Smooth muscle cell (in vitro differentiated cells): ENCODE data around the gene GRM7. TPM values are rescaled to one million over a fixed set of nuclear protein-coding genes. Genes with fewer than 3 reads are reported as not detected.
A peak's percentile ranks its signal among the peaks of the same experiment; 100 is the strongest.

ENCODE experiments used
- DNase-seq: peaks from one replicate; lab custom pipeline; 2025; ENCODE audit not compliant: unreplicated experiment; lab: John Stamatoyannopoulos, UW
- H2AFZ ChIP-seq: fragments of 200-600 bp; sonication (generic); 2 replicates; pipeline ENCODE4 v1.6.0; 2016; ENCODE audit warnings: antibody characterized with exemption, low read depth, mild to moderate bottlenecking
- H3F3A ChIP-seq: fragments of 200-600 bp; sonication (generic); 2 replicates; pipeline ENCODE4 v1.6.0; 2017; ENCODE audit warnings: antibody characterized with exemption, low read depth
- H3K27ac ChIP-seq: fragments of 200-600 bp; sonication (generic); 2 replicates; pipeline ENCODE4 v1.5.1; 2016; ENCODE audit warnings: low read depth, mild to moderate bottlenecking
- H3K27me3 ChIP-seq: fragments of 200-600 bp; sonication (generic); 2 replicates; pipeline ENCODE4 v1.6.1; 2016; ENCODE audit warnings: low read depth, mild to moderate bottlenecking
- H3K36me3 ChIP-seq: fragments of 200-600 bp; sonication (generic); 2 replicates; pipeline ENCODE4 v1.5.1; 2016; ENCODE audit warnings: low read depth
- H3K4me1 ChIP-seq: fragments of 200-600 bp; sonication (generic); 2 replicates; pipeline ENCODE4 v1.5.1; 2016; ENCODE audit warnings: low read depth
- H3K4me2 ChIP-seq: fragments of 200-600 bp; sonication (generic); 2 replicates; pipeline ENCODE4 v1.6.0; 2016; ENCODE audit warnings: mild to moderate bottlenecking
- H3K4me3 ChIP-seq: fragments of 200-600 bp; sonication (generic); 2 replicates; pipeline ENCODE4 v1.5.1; 2016; ENCODE audit warnings: mild to moderate bottlenecking
- H3K79me2 ChIP-seq: fragments of 200-600 bp; sonication (generic); 2 replicates; pipeline ENCODE4 v1.6.0; 2016; ENCODE audit warnings: low read depth, mild to moderate bottlenecking
- H3K9ac ChIP-seq: fragments of 200-600 bp; sonication (generic); 2 replicates; pipeline ENCODE4 v1.6.0; 2016; ENCODE audit warnings: low read depth
- H3K9me3 ChIP-seq: fragments of 200-600 bp; sonication (generic); replicated peaks from 2 replicates; pipeline ENCODE4 v1.5.1; 2016; ENCODE audit warnings: low read depth
- H4K20me1 ChIP-seq: fragments of 200-600 bp; sonication (generic); 2 replicates; pipeline ENCODE4 v1.6.0; 2016; ENCODE audit warnings: low read depth
- WGBS: methylation state at CpG from one replicate; pipeline ENCODE4 v1.1.7; 2016; ENCODE audit warnings: low lambda C conversion rate; 5-methylcytosine and 5-hydroxymethylcytosine counted together
- polyA plus RNA-seq: library from polyadenylated mRNA; unstranded; fragments of >200 nt; fragmentation: Nextera tagmentation; extraction: Ambion mirVana; gene quantifications from 2 replicates; pipeline ENCODE4 v1.2.1, GENCODE V29; 2016
- total RNA-seq: library from RNA; depleted of rRNA; stranded (reverse); fragments of >200 nt; gene quantifications from 2 replicates; pipeline ENCODE4 v1.2.3, GENCODE V29; 2014
- TF ChIP-seq, protein P1 (sequence below): fragments of 200-600 bp; sonication (generic); IDR thresholded peaks from 2 replicates; pipeline ENCODE4 v1.5.1; 2017; ENCODE audit warnings: borderline replicate concordance, mild to moderate bottlenecking, antibody characterized with exemption; ENCODE audit not compliant: insufficient read depth, poor library complexity, severe bottlenecking

GRM7 gene
- total and polyA plus RNA-seq, 2 experiments from 2014 or later = not detected

DNA sequence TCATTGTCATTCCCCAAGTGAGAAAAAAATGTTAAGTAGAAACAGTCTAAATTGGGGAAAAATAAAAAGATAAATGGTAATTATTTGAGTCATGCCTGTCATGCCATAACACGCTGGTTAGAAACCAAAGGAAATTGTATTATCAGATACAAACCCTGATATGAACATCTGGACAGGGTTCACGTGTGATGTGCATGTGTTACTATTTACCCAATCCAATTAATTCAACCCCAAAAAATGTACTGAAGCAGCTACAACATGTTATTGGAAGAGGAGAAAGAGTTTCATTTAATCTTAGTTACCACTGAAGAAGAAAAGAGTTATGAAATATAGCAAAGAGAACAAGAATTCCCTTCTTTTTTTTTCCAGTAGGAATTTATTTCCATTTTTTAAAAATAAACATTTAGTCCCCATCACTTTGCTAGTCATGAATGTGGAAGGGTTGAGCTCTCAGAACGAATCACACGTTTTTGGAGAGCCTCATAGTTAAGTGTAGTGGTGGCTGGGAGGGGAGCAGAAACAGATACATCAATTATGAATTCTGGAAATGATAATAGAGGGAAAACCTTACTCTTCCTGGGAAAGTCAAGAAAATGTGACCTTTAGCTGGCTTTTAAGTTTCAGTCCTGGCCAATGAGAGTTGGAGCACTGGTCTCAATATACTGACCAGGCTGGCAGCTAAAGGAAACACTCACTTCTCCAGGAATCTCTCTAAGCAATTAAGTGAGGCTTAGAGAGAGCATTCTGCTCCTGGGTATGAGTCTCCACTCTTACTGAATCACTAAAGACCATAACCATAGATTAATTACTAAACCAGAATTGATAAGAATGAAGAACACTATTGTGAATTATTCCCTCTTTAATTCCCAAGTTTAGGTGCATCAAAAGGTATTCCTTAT lies 796.5 kb downstream of the GRM7 start:
- WGBS = 73% methylated on average over 4 of the region's 4 CpGs
- no peak for DNase-seq
- TF ChIP-seq, protein P1, sequence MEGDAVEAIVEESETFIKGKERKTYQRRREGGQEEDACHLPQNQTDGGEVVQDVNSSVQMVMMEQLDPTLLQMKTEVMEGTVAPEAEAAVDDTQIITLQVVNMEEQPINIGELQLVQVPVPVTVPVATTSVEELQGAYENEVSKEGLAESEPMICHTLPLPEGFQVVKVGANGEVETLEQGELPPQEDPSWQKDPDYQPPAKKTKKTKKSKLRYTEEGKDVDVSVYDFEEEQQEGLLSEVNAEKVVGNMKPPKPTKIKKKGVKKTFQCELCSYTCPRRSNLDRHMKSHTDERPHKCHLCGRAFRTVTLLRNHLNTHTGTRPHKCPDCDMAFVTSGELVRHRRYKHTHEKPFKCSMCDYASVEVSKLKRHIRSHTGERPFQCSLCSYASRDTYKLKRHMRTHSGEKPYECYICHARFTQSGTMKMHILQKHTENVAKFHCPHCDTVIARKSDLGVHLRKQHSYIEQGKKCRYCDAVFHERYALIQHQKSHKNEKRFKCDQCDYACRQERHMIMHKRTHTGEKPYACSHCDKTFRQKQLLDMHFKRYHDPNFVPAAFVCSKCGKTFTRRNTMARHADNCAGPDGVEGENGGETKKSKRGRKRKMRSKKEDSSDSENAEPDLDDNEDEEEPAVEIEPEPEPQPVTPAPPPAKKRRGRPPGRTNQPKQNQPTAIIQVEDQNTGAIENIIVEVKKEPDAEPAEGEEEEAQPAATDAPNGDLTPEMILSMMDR = no peak
- Histone ChIP-seq H3K79me2 (no peaks in the 10 kb centered on the region), H3K36me3 (no peaks in the 10 kb centered on the region), H3K27ac (no peak overlapping the region), H2AFZ (no peak overlapping the region), H3K9ac (no peak overlapping the region), H4K20me1 (no peaks in the 10 kb centered on the region), H3K4me1 (no peaks in the 10 kb centered on the region), H3K9me3 (no peaks in the 10 kb centered on the region), H3K4me3 (no peak overlapping the region), H3K27me3 (no peaks in the 10 kb centered on the region), H3K4me2 (peak overlapping the region; percentile 25), H3F3A (no peaks in the 10 kb centered on the region)

DNA sequence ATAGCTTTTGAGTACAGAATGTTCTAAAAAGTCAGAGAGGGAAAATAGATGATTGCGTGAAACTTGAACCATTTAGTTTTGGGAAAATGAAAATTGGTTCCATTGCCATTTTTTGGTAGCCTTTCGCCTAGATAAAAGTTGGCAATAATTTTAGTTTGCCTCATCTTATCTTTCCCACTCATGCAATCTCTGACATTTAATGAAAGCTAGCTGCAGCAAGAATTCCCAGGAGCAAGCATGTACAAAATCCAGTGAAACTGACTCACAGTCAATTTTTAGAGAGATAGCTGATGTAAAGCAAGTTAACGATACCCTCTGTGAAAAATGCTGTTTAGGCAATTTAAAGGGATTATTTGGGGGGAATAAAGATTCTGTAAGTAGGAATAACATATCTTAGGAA lies 797.4 kb downstream of the GRM7 start:
- TF ChIP-seq, protein P1 = no peak
- no peak overlapping the region for H3K27ac ChIP-seq
- DNase-seq = no peak
- H3K4me1 ChIP-seq = no peaks in the 10 kb centered on the region
- H4K20me1 ChIP-seq = no peaks in the 10 kb centered on the region
- no peaks in the 10 kb centered on the region for H3K9me3 ChIP-seq
- no peaks in the 10 kb centered on the region for H3K36me3 ChIP-seq
- H3K4me2 ChIP-seq = no peak overlapping the region
- H3F3A ChIP-seq = no peaks in the 10 kb centered on the region
- no peaks in the 10 kb centered on the region for H3K79me2 ChIP-seq
- H3K9ac ChIP-seq = no peak overlapping the region
- H3K4me3 ChIP-seq = no peak overlapping the region
- H3K27me3 ChIP-seq = no peaks in the 10 kb centered on the region
- H2AFZ ChIP-seq = no peak overlapping the region
- 61% methylated on average over 3 of the region's 3 CpGs for WGBS

DNA sequence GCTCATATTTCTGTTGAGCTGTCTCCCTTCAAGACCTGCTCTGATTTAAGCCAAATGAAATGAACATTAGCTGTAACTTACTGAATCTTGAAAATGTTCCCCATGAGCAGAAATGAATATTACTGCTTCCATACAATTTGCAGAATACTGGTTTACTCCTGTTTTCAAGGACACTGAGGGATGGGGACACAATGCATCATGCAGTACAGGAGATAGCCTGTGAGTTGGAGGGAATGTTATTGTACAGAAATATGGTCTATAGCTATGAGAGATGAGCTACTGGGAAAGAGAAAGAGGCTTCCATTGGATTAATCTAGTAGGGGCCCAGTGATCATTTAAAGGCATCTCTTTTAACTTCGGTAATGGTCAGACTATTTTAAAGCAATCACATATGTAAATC lies 798.2 kb downstream of the GRM7 start:
- H3K4me3 ChIP-seq = no peak overlapping the region
- DNase-seq = no peak
- H3K4me2 ChIP-seq = no peak overlapping the region
- H3K36me3 ChIP-seq = no peaks in the 10 kb centered on the region
- H3F3A ChIP-seq = no peaks in the 10 kb centered on the region
- no peaks in the 10 kb centered on the region for H3K27me3 ChIP-seq
- 100% methylated on average over 1 of the region's 1 CpG for WGBS
- no peaks in the 10 kb centered on the region for H3K79me2 ChIP-seq
- TF ChIP-seq, protein P1 = no peak
- H3K4me1 ChIP-seq = no peaks in the 10 kb centered on the region
- no peaks in the 10 kb centered on the region for H3K9me3 ChIP-seq
- H4K20me1 ChIP-seq = no peaks in the 10 kb centered on the region
- no peak overlapping the region for H3K27ac ChIP-seq
- H3K9ac ChIP-seq = no peak overlapping the region
- no peak overlapping the region for H2AFZ ChIP-seq

DNA sequence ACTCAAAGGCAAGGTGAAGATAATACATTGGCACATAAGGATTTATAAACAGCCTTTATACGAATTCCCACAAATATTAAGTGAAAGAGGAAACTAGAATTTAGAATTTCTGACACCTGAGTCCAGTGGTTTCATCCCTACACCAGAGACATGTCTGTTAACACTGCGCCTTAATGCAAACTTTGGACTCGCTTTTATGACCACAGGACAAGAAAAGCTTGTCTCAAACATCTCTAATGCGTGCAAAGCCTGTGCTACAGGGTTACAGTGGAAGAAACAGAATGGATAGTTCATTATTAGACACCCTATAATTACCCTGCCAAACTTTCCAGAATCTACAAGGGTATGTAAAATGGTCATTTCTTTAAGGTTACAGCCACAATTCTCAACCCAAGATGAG lies 802.9 kb downstream of the GRM7 start:
- WGBS = 79% methylated on average over 4 of the region's 4 CpGs
- H3K27ac ChIP-seq = no peak overlapping the region

More for the DNA sequence above, 802.9 kb downstream of the GRM7 start:
- Histone ChIP-seq H3K4me1 (no peaks in the 10 kb centered on the region), H3K9me3 (no peaks in the 10 kb centered on the region), H2AFZ (no peak overlapping the region), H3K36me3 (no peaks in the 10 kb centered on the region), H4K20me1 (no peaks in the 10 kb centered on the region), H3F3A (no peaks in the 10 kb centered on the region), H3K4me2 (no peak overlapping the region), H3K9ac (no peak overlapping the region), H3K79me2 (no peaks in the 10 kb centered on the region), H3K27me3 (no peaks in the 10 kb centered on the region), H3K4me3 (no peak overlapping the region)
- DNase-seq = no peak
- TF ChIP-seq, protein P1 = no peak
